Brain microvascular endothelial cell (primary cell): ENCODE results near the gene MTMR12.

ENCODE experiments used
- DNase-seq: peaks from one replicate; pipeline ENCODE4 v3.0.0-alpha.2; 2020
- H3K27ac ChIP-seq: fragments of 250-450 bp; sonication (Bioruptor Pico); 2 replicates; pipeline ENCODE4 v1.5.1; 2020; ENCODE audit warnings: mild to moderate bottlenecking, moderate library complexity
- H3K27me3 ChIP-seq: fragments of 250-450 bp; sonication (Bioruptor Pico); replicated peaks from 2 replicates; pipeline ENCODE4 v1.5.1; 2020; ENCODE audit warnings: mild to moderate bottlenecking
- H3K36me3 ChIP-seq: fragments of 250-450 bp; sonication (Bioruptor Pico); replicated peaks from 2 replicates; pipeline ENCODE4 v1.5.1; 2020; ENCODE audit warnings: mild to moderate bottlenecking
- H3K4me3 ChIP-seq: 2 replicates; pipeline ENCODE4 v1.5.1; 2011; ENCODE audit warnings: low read depth, mild to moderate bottlenecking, control low read depth, low read length, moderate library complexity
- in situ Hi-C: cut with HindIII; loops from 2 replicates; pipeline ENCODE4 v1.10.0; 2017; ENCODE audit warnings: low sequenced_read_pairs, low pct_ligation_motif_present
- TF ChIP-seq, protein P1 (sequence below): IDR thresholded peaks from 2 replicates; pipeline ENCODE4 v1.5.1; 2011; ENCODE audit warnings: low read depth, mild to moderate bottlenecking, moderate library complexity, low read length, control low read depth, inconsistent platforms; ENCODE audit errors: missing control alignments

The MTMR12 gene

DNA sequence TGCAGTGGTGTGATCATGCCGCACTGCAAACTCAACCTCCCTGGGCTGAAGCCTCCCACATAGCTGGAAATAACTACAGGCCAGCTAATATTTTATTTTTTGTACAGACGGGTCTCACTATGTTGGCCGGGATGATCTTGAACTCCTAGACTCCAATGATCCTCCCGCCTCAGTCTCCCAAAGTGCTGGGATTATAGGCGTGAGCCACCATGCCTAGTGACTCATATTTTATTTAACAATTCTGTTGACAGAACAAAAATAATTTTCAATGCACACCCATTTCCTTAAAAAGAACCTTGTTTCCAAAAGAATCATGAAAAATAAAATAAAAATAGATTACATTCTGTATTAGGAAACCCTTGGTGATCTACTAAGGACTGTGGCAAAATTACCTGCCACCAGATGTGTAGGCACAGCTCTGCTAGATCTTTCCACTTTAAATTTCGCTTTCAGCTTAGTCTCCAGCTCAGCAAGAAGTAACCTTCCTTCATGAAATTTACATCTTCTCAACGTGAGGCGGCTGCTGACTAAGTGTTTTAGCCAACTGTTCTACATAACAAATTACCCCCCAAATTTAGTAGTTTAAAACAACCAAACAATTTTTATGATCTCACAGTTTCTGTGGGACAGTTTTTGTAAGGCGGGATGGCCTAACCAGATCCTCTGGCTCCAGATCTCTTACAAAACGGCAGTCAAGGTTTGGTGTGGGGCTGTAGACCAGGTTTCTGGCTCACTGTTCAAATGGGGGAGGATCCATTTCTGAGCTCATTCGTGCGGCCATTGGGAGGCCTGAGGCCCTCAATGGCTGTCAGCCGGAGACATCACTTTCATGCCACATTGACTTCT is 106.0 kb downstream of the MTMR12 start:
- no peak for DNase-seq
- TF ChIP-seq, protein P1, sequence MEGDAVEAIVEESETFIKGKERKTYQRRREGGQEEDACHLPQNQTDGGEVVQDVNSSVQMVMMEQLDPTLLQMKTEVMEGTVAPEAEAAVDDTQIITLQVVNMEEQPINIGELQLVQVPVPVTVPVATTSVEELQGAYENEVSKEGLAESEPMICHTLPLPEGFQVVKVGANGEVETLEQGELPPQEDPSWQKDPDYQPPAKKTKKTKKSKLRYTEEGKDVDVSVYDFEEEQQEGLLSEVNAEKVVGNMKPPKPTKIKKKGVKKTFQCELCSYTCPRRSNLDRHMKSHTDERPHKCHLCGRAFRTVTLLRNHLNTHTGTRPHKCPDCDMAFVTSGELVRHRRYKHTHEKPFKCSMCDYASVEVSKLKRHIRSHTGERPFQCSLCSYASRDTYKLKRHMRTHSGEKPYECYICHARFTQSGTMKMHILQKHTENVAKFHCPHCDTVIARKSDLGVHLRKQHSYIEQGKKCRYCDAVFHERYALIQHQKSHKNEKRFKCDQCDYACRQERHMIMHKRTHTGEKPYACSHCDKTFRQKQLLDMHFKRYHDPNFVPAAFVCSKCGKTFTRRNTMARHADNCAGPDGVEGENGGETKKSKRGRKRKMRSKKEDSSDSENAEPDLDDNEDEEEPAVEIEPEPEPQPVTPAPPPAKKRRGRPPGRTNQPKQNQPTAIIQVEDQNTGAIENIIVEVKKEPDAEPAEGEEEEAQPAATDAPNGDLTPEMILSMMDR: no peak
- Histone ChIP-seq H3K4me3 (no peak overlapping the region), H3K36me3 (no peaks in the 10 kb centered on the region), H3K27ac (no peak overlapping the region), H3K27me3 (no peaks in the 10 kb centered on the region)
- in situ Hi-C loops: no loop called here

GRCh38 chr5:32206053-32206452 is 106.7 kb downstream of the MTMR12 start:
- TF ChIP-seq, protein P1: no peak
- DNase-seq: no peak
- Histone ChIP-seq H3K27ac (no peak overlapping the region), H3K27me3 (no peaks in the 10 kb centered on the region), H3K36me3 (no peaks in the 10 kb centered on the region), H3K4me3 (no peak overlapping the region)
- in situ Hi-C loops: no loop called here

GRCh38 chr5:32202394-32202793 is 110.3 kb downstream of the MTMR12 start:
- Histone ChIP-seq H3K27ac (no peak overlapping the region), H3K36me3 (no peaks in the 10 kb centered on the region), H3K4me3 (no peak overlapping the region), H3K27me3 (no peaks in the 10 kb centered on the region)
- no peak for DNase-seq
- in situ Hi-C loops: no loop called here
- TF ChIP-seq, protein P1: no peak

- no peaks in the 10 kb centered on the region for H3K36me3 ChIP-seq
- no peak overlapping the region for H3K27ac ChIP-seq
- H3K27me3 ChIP-seq: no peaks in the 10 kb centered on the region
- TF ChIP-seq, protein P1: no peak
- no peak for DNase-seq
- in situ Hi-C loops: no loop called here
- H3K4me3 ChIP-seq: no peak overlapping the region
Observed at GRCh38 chr5:32201122-32201753, 111.5 kb downstream of the MTMR12 start.

DNA sequence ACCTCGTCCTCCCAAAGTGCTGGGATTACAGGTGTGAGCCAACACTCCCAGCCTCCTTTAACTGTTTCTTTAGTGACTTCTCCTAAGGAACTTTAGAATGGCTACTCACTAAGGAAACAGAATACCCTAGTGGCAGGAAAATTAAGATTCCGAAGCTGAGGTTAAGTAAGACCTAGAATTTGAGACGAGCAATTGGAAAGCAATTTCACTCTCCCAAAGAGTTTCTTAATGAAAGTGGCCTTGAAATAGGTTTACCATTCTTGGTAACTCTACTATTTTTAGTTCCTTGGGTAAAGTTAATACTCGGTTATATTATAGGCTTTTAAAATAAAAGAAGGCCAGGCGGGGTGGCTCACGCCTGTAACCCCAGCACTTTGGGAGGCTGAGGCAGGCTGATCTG is 115.7 kb downstream of the MTMR12 start:
- Histone ChIP-seq H3K27ac (no peak overlapping the region), H3K36me3 (no peaks in the 10 kb centered on the region), H3K4me3 (no peak overlapping the region), H3K27me3 (no peaks in the 10 kb centered on the region)
- TF ChIP-seq, protein P1: no peak
- DNase-seq: no peak
- in situ Hi-C loops: no loop called here
